ENCODE measurements around the gene C2orf92. TPM values are rescaled to one million over a fixed set of nuclear protein-coding genes. Genes with fewer than 3 reads are reported as not detected.

Gene C2orf92
- total and polyA plus RNA-seq, 2 donors (not counting 3 experiments of a cell fraction or from before 2014, with no cell fraction given), result 1.8 to 7.9 TPM

DNA sequence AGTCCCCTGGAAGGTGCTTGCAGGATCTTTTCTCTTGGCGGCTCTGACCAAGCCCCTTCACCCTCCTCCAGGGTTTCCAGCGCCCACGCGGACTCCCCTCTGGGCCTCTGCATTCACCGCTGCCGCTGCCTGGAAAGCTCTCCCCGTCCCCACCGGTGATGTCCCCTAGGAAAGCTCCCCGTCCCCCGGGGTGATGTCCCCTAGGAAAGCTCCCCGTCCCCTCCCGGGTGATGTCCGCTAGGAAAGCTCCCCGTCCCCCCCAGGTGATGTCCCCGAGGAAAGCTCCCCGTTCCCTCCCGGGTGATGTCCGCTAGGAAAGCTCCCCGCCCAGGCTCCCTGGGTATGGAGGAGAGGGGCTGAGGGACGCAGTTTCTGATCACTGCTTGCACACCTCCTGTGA lies 71.7 kb downstream of the C2orf92 start:
- Histone ChIP-seq H3K4me3 (replicated peaks in 1 of 3; ENCODE audit: insufficient read depth in 1 of 3, low read depth in 1 of 3, low read length in 3 of 3) (no peak overlapping the region), H4K20me1 (replicated peaks; ENCODE audit: control insufficient read depth, extremely low read depth, insufficient read depth, low read length) (no peaks in the 10 kb centered on the region), H3K9me1 (replicated peaks; ENCODE audit: control insufficient read depth, extremely low read depth, insufficient read depth, low read length) (no peaks in the 10 kb centered on the region), H2AFZ (ENCODE audit: low read depth, low read length) (no peak overlapping the region), H3K27ac (ENCODE audit: insufficient read depth, low read depth, low read length) (no peak overlapping the region), H3K79me2 (ENCODE audit: control insufficient read depth, insufficient read depth, low read length) (no peaks in the 10 kb centered on the region), H3K9ac (replicated peaks; ENCODE audit: extremely low read depth, insufficient read depth, low read length) (no peak overlapping the region), H3K9me3 (replicated peaks; ENCODE audit: control insufficient read depth, insufficient read depth, low read length) (no peaks in the 10 kb centered on the region), H3K4me1 (ENCODE audit: control insufficient read depth, extremely low read depth, insufficient read depth, low read length) (peaks cover 7% of the 10 kb centered on the region), H3K4me2 (ENCODE audit: insufficient read depth, low read length) (no peak overlapping the region), H3K36me3 (ENCODE audit: control insufficient read depth in 2 of 2, extremely low read depth in 1 of 2, insufficient read depth in 2 of 2, low read length in 2 of 2) (no peaks in the 10 kb centered on the region), H3K27me3 (ENCODE audit: control insufficient read depth in 2 of 2, insufficient read depth in 2 of 2, low read length in 2 of 2) (no peaks in the 10 kb centered on the region)
- CTCF ChIA-PET, result interaction anchor here (0.6 to 3.3 kb wide), 27 partner anchors 9 to 644 kb away, joined by 3 to 39 read pairs (median 4); partner anchors contain the start of gene ZAP70
- FAIRE-seq (no peak), DNase-seq (ENCODE audit: low read depth, low spot score) (no peak)
- intact Hi-C loops (cut with micrococcal nuclease), result no loop called here
- BruUV-seq (replicated peaks), result no TSS peak
- dilution Hi-C loops (cut with MboI; ENCODE audit: extremely low pct_ligation_motif_present, low sequenced_read_pairs), result no loop called here
- TF ChIP-seq MYC (IDR thresholded peaks at IDR 0.05; ENCODE audit: low read depth, low read length), result no peak
- TF ChIP-seq GATA2 (IDR thresholded peaks at IDR 0.05; ENCODE audit: insufficient read depth, insufficient read length, low read depth, low read length), result no peak
- TF ChIP-seq JUN (IDR thresholded peaks at IDR 0.05; ENCODE audit: borderline replicate concordance, insufficient read depth, insufficient read length, low read depth), result no peak
- TF ChIP-seq POLR2A (IDR thresholded peaks at IDR 0.05; ENCODE audit: low read depth, low read length), result no peak
- TF ChIP-seq MAX (IDR thresholded peaks at IDR 0.05; ENCODE audit: insufficient read depth, insufficient read length), result no peak
- POLR2A ChIA-PET, result no interaction called here

- Histone ChIP-seq H3K9me3 (replicated peaks; ENCODE audit: control insufficient read depth, insufficient read depth, low read length) (no peaks in the 10 kb centered on the region), H3K4me3 (replicated peaks in 1 of 3; ENCODE audit: insufficient read depth in 1 of 3, low read depth in 1 of 3, low read length in 3 of 3) (no peak overlapping the region), H3K36me3 (ENCODE audit: control insufficient read depth in 2 of 2, extremely low read depth in 1 of 2, insufficient read depth in 2 of 2, low read length in 2 of 2) (no peaks in the 10 kb centered on the region), H3K79me2 (ENCODE audit: control insufficient read depth, insufficient read depth, low read length) (no peaks in the 10 kb centered on the region), H3K9ac (replicated peaks; ENCODE audit: extremely low read depth, insufficient read depth, low read length) (no peak overlapping the region), H3K9me1 (replicated peaks; ENCODE audit: control insufficient read depth, extremely low read depth, insufficient read depth, low read length) (no peaks in the 10 kb centered on the region), H3K4me2 (ENCODE audit: insufficient read depth, low read length) (no peak overlapping the region), H3K27ac (ENCODE audit: insufficient read depth, low read depth, low read length) (no peak overlapping the region), H4K20me1 (replicated peaks; ENCODE audit: control insufficient read depth, extremely low read depth, insufficient read depth, low read length) (no peaks in the 10 kb centered on the region), H2AFZ (ENCODE audit: low read depth, low read length) (no peak overlapping the region), H3K4me1 (ENCODE audit: control insufficient read depth, extremely low read depth, insufficient read depth, low read length) (peaks cover 7% of the 10 kb centered on the region), H3K27me3 (ENCODE audit: control insufficient read depth in 2 of 2, insufficient read depth in 2 of 2, low read length in 2 of 2) (no peaks in the 10 kb centered on the region)
- ChIA-PET CTCF (interaction anchor here (0.8 to 3.3 kb wide), 17 partner anchors 10 to 644 kb away, joined by 3 to 39 read pairs (median 5); no protein-coding TSS in a partner anchor), POLR2A (no interaction called here)
- intact Hi-C loops (cut with micrococcal nuclease), result no loop called here
- no peak for DNase-seq (ENCODE audit: low read depth, low spot score)
- no TSS peak for BruUV-seq (replicated peaks)
- TF ChIP-seq POLR2A (IDR thresholded peaks at IDR 0.05; ENCODE audit: low read depth, low read length) (no peak), JUN (IDR thresholded peaks at IDR 0.05; ENCODE audit: borderline replicate concordance, insufficient read depth, insufficient read length, low read depth) (no peak), FOS (IDR thresholded peaks at IDR 0.05; ENCODE audit: borderline replicate concordance, insufficient read depth, low read length) (no peak)
- TF ChIP-seq, protein P1, sequence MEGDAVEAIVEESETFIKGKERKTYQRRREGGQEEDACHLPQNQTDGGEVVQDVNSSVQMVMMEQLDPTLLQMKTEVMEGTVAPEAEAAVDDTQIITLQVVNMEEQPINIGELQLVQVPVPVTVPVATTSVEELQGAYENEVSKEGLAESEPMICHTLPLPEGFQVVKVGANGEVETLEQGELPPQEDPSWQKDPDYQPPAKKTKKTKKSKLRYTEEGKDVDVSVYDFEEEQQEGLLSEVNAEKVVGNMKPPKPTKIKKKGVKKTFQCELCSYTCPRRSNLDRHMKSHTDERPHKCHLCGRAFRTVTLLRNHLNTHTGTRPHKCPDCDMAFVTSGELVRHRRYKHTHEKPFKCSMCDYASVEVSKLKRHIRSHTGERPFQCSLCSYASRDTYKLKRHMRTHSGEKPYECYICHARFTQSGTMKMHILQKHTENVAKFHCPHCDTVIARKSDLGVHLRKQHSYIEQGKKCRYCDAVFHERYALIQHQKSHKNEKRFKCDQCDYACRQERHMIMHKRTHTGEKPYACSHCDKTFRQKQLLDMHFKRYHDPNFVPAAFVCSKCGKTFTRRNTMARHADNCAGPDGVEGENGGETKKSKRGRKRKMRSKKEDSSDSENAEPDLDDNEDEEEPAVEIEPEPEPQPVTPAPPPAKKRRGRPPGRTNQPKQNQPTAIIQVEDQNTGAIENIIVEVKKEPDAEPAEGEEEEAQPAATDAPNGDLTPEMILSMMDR (IDR thresholded peaks at IDR 0.05; ENCODE audit: extremely low read depth in 1 of 2, insufficient read depth in 1 of 2, low read depth in 1 of 2, low read length in 2 of 2), result no peak
- dilution Hi-C loops (cut with MboI; ENCODE audit: extremely low pct_ligation_motif_present, low sequenced_read_pairs), result no loop called here
- FAIRE-seq, result no peak
Measured at GRCh38 chr2:97741686-97742085, 72.2 kb downstream of the C2orf92 start.

Measured in endothelial cell of umbilical vein (primary cell).